Adipocyte (in vitro differentiated cells): ENCODE measurements around the gene TMEM18.

Source experiments
- DNase-seq: peaks from one replicate; pipeline ENCODE4 v3.0.0-alpha.2; 2015; ENCODE audit warnings: low read depth
- H3K27me3 ChIP-seq: replicated peaks from 2 replicates; pipeline ENCODE4 v1.7.0; 2013; ENCODE audit warnings: mild to moderate bottlenecking, low read length, moderate library complexity; ENCODE audit not compliant: control insufficient read depth, insufficient read depth
- H3K36me3 ChIP-seq: 2 replicates; pipeline ENCODE4 v1.7.0; 2013; ENCODE audit warnings: low read length, mild to moderate bottlenecking, moderate library complexity; ENCODE audit not compliant: control insufficient read depth, insufficient read depth, severe bottlenecking
- H3K4me1 ChIP-seq: 2 replicates; pipeline ENCODE4 v1.7.0; 2013; ENCODE audit warnings: mild to moderate bottlenecking, low read length, moderate library complexity; ENCODE audit not compliant: control insufficient read depth, insufficient read depth
- H3K4me3 ChIP-seq: 2 replicates; pipeline ENCODE4 v1.7.0; 2013; ENCODE audit warnings: mild to moderate bottlenecking, low read length, moderate library complexity
- H3K9ac ChIP-seq: 2 replicates; pipeline ENCODE4 v1.7.0; 2013; ENCODE audit warnings: mild to moderate bottlenecking, low read length, moderate library complexity
- H3K9me3 ChIP-seq: 2 replicates; pipeline ENCODE4 v1.7.0; 2013; ENCODE audit warnings: mild to moderate bottlenecking, low read length, moderate library complexity; ENCODE audit not compliant: control insufficient read depth

TMEM18 gene

GRCh38 chr2:670637-671036 is 6.6 kb downstream of the TMEM18 start:
- peaks cover 27% of the 10 kb centered on the region for H3K4me1 ChIP-seq
- DNase-seq: no peak
- no peak overlapping the region for H3K4me3 ChIP-seq
- peaks cover 33% of the 10 kb centered on the region for H3K36me3 ChIP-seq
- H3K9ac ChIP-seq: no peak overlapping the region
- H3K27me3 ChIP-seq: no peaks in the 10 kb centered on the region
- H3K9me3 ChIP-seq: peaks cover under 1% of the 10 kb centered on the region

GRCh38 chr2:669323-669722 is 7.9 kb downstream of the TMEM18 start:
- Histone ChIP-seq H3K36me3 (peaks cover 33% of the 10 kb centered on the region), H3K9ac (no peak overlapping the region), H3K27me3 (no peaks in the 10 kb centered on the region), H3K4me1 (peaks cover 14% of the 10 kb centered on the region), H3K4me3 (no peak overlapping the region), H3K9me3 (peaks cover 8% of the 10 kb centered on the region)
- DNase-seq: no peak

- no peak overlapping the region for H3K4me3 ChIP-seq
- H3K9me3 ChIP-seq: peaks cover 8% of the 10 kb centered on the region
- H3K36me3 ChIP-seq: peaks cover 42% of the 10 kb centered on the region
- DNase-seq: no peak
- H3K27me3 ChIP-seq: no peaks in the 10 kb centered on the region
- no peak overlapping the region for H3K9ac ChIP-seq
- H3K4me1 ChIP-seq: peaks cover 8% of the 10 kb centered on the region
Observed at GRCh38 chr2:668000-668398, 9.2 kb downstream of the TMEM18 start.

GRCh38 chr2:667332-667999 is 9.7 kb downstream of the TMEM18 start:
- Histone ChIP-seq H3K4me3 (no peak overlapping the region), H3K36me3 (peaks cover 42% of the 10 kb centered on the region), H3K9me3 (peaks cover 8% of the 10 kb centered on the region), H3K9ac (no peak overlapping the region), H3K4me1 (peaks cover 8% of the 10 kb centered on the region), H3K27me3 (no peaks in the 10 kb centered on the region)
- DNase-seq: peak; percentile 74

GRCh38 chr2:666441-666840 is 10.8 kb downstream of the TMEM18 start:
- peaks cover 8% of the 10 kb centered on the region for H3K9me3 ChIP-seq
- DNase-seq: no peak
- peaks cover under 1% of the 10 kb centered on the region for H3K27me3 ChIP-seq
- peaks cover 8% of the 10 kb centered on the region for H3K4me1 ChIP-seq
- H3K9ac ChIP-seq: no peak overlapping the region
- peaks cover 42% of the 10 kb centered on the region for H3K36me3 ChIP-seq
- H3K4me3 ChIP-seq: no peak overlapping the region

GRCh38 chr2:665340-666073 is 11.7 kb downstream of the TMEM18 start:
- H3K9me3 ChIP-seq: peaks cover 8% of the 10 kb centered on the region
- H3K36me3 ChIP-seq: peaks cover 42% of the 10 kb centered on the region
- no peak overlapping the region for H3K4me3 ChIP-seq
- peaks cover 10% of the 10 kb centered on the region for H3K27me3 ChIP-seq
- no peak for DNase-seq
- peaks cover 8% of the 10 kb centered on the region for H3K4me1 ChIP-seq
- no peak overlapping the region for H3K9ac ChIP-seq

- Histone ChIP-seq H3K36me3 (peaks cover 31% of the 10 kb centered on the region), H3K9me3 (peaks cover 8% of the 10 kb centered on the region), H3K4me1 (peaks cover 8% of the 10 kb centered on the region), H3K27me3 (peaks cover 24% of the 10 kb centered on the region), H3K4me3 (no peak overlapping the region), H3K9ac (no peak overlapping the region)
- no peak for DNase-seq
Observed at GRCh38 chr2:664063-664462, 13.1 kb downstream of the TMEM18 start.

- H3K4me1 ChIP-seq: peaks cover 8% of the 10 kb centered on the region
- H3K9ac ChIP-seq: no peak overlapping the region
- peaks cover 23% of the 10 kb centered on the region for H3K36me3 ChIP-seq
- no peak for DNase-seq
- peaks cover 30% of the 10 kb centered on the region for H3K27me3 ChIP-seq
- no peak overlapping the region for H3K4me3 ChIP-seq
- H3K9me3 ChIP-seq: peaks cover 8% of the 10 kb centered on the region
Observed at GRCh38 chr2:663221-663620, 14.0 kb downstream of the TMEM18 start.

- peaks cover 8% of the 10 kb centered on the region for H3K9me3 ChIP-seq
- no peak overlapping the region for H3K4me3 ChIP-seq
- peaks cover 30% of the 10 kb centered on the region for H3K27me3 ChIP-seq
- H3K9ac ChIP-seq: no peak overlapping the region
- DNase-seq: no peak
- peaks cover 15% of the 10 kb centered on the region for H3K36me3 ChIP-seq
- no peaks in the 10 kb centered on the region for H3K4me1 ChIP-seq
Observed at GRCh38 chr2:661360-661635, 15.9 kb downstream of the TMEM18 start.

GRCh38 chr2:660586-661359 is 16.4 kb downstream of the TMEM18 start:
- H3K4me1 ChIP-seq: no peaks in the 10 kb centered on the region
- H3K9me3 ChIP-seq: peaks cover 8% of the 10 kb centered on the region
- H3K36me3 ChIP-seq: peaks cover 10% of the 10 kb centered on the region
- H3K4me3 ChIP-seq: no peak overlapping the region
- peaks cover 30% of the 10 kb centered on the region for H3K27me3 ChIP-seq
- DNase-seq: no peak
- no peak overlapping the region for H3K9ac ChIP-seq

GRCh38 chr2:660029-660428 is 17.2 kb downstream of the TMEM18 start:
- H3K9me3 ChIP-seq: peaks cover 1% of the 10 kb centered on the region
- no peaks in the 10 kb centered on the region for H3K4me1 ChIP-seq
- H3K36me3 ChIP-seq: peaks cover 10% of the 10 kb centered on the region
- no peak overlapping the region for H3K9ac ChIP-seq
- H3K27me3 ChIP-seq: peaks cover 30% of the 10 kb centered on the region
- no peak for DNase-seq
- H3K4me3 ChIP-seq: no peak overlapping the region
